Frontal cortex (tissue), 4 donors: Measurements from ENCODE around the gene TBC1D22A. TPM values are rescaled to one million over a fixed set of nuclear protein-coding genes. Genes with fewer than 3 reads are reported as not detected.

Experiments used
- DNase-seq, 2 donors: peaks; one replicate each; pipeline ENCODE4 v3.0.0; 2012; ENCODE audit warnings: low spot score in 2 of 2
- FAIRE-seq: peaks from 2 replicates; lab custom pipeline; 2012; peaks lifted over from hg19 to GRCh38; lab: Jason Lieb, UNC
- total RNA-seq: library from RNA; depleted of rRNA; stranded (reverse); fragments of >200 nt; gene quantifications from one replicate; pipeline ENCODE4 v1.2.3, GENCODE V29; 2014
- donor health status: control.
- donor health status: control.
- donor health status: control.

TBC1D22A gene
- total RNA-seq, 1 donor from 2014 or later, result 5.3 TPM

DNA sequence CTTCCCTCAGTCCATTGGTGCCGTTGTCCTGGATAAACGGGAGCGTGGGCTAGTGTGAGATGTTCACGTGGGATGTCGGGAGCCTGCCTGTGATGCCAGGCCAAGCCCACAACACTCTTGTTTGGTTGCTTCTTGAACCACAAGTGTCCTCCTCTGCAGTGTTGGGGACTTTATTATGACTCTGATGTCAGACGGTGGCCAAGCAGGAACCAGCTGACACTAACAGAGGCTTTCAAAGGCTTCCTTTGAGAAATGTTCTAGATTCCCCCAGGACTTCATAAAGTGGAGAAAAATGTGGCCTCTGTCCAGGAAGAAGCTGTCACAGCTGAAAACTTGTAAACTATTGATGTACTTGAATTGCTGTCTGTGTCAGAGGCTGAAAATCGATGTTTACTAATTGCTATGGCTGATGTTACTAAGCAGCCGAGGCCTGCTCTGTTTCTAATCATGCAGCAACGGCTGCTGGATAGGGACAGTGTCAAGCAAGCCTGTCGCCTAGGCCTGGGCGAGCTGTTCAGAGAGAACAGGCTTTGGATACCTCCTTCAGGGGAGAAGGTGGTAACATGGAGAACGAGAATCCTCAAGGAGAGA is 131.7 kb downstream of the TBC1D22A start:
- no peak for FAIRE-seq
- peak in 1 of 2 donors; percentile 67 for DNase-seq

DNA sequence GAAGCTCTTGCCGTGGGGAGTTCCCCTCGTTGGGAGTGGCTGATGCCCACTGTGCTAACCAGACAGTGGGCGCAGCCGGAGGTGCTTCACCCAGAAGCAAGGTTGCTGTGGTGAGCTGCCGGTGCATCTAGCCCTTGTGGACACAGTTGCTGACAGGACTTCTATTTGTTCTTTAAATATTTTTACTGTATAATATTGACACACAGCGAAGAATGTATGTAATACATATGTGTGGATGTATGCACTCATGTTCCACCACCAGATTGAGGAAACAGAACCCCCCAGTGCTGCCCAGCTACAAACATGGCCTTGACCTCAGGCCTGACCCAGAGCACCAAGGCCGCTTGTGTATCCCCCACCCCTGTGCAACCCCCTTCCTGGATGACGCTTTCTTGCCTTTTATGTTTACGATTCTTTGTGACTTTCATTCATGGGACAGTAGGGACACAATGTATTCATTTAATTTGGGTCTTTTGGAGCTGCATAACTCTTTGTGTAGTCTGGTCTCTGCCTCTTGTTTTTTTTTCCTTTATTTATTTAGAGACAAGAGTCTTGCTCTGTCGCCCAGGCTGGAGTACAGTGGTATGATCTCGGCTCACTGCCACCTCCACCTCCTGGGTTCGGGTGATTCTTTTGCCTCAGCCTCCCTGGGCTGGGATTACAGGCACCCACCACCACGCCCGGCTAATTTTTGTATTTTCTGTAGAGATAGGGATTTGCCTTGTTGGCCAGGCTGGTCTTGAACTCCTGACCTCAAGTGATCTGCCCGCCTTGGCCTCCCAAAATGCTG is 132.6 kb downstream of the TBC1D22A start:
- FAIRE-seq (no peak), DNase-seq (no peak)

DNA sequence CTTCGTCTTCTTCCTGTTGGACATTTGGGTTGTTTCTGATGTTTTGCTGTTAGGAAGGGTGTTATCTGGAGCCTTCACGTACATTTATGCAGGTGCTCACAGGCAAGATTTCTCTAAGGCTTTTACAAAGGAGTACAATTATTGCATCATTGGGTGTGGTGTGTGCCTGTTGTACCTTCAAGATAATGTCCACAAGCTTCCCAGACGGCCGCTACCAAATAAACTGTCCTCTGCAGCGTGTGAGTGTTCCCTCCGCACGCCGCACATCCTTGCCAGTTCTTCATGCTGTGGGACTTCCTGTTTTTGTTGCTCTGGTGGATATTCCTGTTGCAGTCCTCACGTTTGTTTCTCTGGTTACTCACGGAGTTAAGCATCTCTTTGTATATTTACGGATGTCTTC is 133.3 kb downstream of the TBC1D22A start:
- FAIRE-seq (no peak), DNase-seq (no peak)

DNA sequence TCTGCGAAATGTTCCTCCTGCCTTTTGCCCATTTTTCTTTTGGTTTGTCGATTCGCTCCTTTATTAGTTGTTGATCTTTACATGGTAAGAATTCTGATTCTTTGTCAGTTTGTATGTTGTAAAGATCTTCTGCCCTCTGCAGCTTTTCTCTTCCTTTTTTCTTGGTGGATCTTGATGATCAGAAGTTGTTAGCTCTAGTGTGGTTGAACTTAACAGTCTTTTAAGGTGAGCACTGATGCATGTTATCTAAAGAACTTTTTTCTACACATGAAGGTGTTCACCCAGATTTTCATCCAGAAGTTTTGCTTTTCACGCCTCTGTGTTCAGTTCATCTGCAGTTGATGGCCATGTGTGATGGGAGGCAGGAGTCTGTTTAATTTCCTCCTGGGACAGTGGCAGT is 133.7 kb downstream of the TBC1D22A start:
- DNase-seq (no peak), FAIRE-seq (no peak)

DNA sequence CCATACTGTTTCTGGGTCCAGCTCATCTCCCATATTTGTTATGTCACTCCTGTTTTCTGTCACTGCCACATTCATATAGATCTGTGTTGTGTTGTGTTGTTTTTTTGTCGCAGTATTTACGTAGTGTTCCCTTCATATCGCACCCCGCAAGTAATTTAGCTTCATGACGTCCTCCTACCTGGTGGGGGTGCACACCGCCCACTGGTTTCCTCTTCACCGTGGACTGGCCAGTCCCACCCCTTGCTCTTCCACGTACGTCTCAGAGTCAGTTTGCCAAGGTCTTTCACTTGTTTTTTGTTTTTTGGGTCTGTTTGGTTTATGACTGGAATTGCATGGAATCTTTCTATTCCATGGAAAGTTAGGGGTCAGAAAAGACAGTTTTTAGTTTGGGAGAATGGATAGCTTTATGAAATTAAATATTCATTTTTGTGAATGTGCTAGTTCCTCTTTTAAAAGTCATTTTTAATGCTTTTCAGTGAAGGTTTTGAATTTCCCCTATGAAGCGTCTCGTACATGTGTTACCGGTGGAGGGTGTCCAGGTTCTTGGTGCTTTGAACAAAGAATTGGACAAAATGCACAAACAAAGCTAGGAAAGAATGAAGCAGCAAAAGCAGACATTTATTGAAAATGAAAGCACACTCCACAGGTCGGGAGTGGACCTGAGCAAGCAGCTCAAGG is 134.3 kb downstream of the TBC1D22A start:
- FAIRE-seq (no peak), DNase-seq (no peak)

DNA sequence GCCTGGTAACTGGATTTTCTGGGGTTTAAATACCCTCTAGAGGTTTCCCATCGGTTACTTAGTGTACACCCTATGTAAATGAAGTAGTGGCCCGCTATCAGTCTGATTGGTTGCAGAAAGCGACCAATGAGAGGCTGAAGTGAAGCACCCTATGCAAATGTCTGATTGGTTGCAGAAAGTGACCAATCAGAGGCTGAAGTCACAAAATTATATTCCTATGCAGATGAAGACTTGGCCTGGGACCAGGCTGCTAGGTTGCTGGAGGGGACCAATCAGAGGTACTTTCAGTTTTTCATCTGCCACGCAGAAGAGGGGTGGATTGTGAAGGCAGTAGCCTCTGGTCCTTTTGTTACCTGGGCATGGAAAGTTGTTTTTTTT is 134.8 kb downstream of the TBC1D22A start:
- FAIRE-seq, result no peak
- no peak for DNase-seq

DNA sequence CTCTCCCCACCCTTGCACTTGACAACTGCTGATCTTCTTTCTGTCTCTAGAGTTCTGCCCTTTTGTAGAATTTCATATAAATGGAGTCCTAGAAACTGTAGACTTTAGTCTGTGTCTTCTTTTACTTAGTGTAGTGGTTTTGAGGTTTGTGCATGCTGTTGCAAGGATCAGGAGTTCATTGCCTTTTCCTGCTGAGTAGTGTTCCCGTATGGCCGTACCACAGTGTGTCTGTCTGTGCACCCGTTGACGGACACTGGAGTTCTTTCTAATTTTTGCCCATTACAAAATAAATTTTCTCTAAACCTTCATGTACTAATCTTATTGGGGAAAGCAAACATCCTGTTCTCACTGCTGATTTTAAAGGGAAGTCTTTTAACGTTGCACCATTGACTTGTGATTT is 138.1 kb downstream of the TBC1D22A start:
- no peak for DNase-seq
- FAIRE-seq, result no peak

DNA sequence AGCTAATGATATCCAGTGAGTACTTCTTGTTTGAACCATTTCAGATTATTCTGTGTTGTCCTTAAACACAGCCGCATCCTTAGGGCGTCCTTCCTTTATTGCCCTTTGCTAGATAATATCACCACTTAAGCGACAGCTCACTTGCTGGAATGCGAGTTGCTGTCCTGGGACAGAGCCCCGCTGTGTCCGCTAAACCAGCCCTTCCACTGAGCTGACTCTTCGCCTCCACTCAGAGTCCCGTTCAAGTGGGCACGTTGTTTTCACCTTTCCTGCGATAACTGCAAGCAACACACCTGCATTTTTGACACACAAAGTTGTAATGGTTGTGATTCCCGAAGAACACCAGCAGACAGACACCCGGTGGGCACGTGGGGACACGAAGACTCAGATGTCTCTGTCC is 140.0 kb downstream of the TBC1D22A start:
- FAIRE-seq (no peak), DNase-seq (no peak)

DNA sequence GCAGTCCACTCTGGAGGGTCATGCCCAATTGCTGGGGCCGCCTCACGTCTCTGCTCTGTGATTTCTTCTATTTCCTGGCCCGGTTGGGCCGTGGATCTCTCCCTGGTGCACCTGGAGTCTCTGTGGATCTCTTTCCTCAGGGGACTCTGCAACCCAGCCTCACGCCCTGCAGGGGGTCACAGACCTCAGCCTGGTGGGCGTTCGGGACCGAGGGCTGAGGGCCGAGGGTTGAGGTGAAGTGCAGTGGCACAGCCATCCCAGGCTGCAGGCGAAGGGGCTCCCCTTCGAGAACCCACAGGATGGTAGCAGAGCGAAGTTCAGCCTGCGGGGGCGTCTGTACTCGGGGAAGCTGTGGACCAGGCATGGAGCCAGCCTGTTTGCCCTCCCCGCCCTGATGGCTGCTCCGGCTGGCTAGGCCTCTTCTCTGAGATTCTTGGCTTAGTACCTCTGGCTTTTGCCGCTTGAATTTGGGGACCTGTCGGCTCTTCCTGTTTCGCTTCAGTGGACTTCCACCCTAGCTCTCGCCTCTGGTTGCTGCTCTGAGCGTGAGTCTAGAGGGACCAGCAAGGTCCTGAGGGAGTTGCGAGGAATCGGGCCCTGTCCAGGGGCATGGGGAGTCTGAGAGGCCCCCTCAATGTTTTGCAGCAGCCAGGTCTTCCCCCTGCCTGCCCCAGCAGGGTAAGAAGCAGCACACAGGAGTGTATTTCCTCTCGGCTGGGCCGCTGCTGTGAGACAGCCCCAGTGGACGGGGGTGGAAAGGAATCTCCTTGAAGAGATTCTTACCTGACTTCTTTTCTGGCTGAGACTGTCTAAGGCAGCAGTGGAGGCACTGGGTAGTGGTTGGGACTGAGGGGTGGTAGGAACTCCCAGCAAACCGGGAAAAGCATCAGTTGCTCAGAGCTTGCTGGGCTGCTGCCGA is 140.8 kb downstream of the TBC1D22A start:
- FAIRE-seq (no peak), DNase-seq (no peak)

DNA sequence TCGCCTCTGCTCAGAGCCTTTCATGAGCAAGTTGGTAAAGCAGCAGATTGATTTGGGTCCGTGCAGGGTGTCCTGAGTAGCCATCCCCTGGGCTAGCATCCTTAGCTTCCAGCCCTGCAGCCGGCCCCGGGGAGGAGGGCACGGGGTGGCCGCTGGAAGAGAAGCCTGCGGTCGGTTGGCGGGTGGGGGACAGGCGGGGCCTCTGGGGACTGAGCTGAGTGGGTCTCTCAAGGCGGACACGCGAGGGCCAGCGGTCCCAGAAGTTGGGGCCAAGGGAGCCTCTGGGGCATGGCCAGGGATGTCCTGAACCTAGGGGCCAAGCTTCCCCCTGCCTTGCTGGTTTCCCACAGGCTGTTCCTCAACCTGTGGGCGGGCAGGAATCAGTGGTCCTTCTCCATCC is 143.0 kb downstream of the TBC1D22A start:
- DNase-seq, result no peak
- FAIRE-seq, result no peak

DNA sequence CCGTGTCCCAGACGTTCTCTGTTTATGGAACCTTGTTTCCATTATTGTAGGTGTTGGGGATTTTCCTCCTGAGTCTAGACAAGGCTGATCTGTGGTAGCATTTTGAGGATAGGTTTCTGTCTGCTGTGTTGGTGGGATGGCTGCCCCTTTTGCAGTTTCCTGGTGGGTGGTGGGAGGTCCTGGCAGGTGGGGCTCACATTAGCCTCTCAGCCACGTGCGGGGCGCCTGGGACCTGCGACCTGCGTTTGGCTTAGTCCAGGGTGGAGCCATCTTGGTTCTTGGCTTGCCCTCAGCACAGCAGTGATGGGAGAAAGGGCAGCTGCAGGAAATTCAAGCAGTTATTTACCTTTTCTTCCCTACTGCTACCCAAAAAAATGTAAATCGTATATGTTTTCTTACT is 143.4 kb downstream of the TBC1D22A start:
- FAIRE-seq, result no peak
- no peak for DNase-seq

DNA sequence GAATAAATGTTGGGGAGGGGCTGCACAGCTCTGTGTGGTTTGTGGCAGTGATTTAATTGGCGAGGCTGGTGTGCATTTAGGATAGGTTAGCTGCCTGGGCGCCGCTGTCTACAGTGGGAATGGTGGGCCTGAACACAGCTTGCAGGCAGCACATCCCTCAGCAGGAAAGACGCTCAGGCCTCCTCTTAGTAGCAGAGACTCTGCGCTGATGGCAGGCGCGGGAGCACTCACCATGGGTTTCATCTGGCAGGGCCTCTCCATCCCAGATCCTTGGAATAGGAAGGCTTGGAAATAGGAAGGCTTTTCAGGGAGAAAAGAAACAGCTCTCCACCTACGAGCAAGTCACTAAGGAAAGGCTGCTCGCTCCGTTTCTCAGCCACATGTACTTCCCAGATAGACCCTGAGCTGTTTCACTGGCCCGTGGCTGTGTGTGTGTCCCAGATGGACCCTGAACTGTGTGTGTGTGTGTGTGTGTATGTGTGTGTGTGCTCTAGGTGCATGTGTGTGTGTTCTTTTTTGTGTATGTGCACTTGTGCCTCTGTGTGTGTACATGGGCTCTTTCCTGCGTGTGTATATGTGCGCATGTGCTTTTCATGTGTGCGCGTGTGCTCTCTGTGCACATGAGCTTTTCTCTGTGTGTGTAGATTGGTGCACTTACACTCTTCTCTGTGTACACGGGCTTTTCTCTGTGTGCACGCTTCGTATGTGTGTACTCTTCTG is 144.0 kb downstream of the TBC1D22A start:
- DNase-seq (no peak), FAIRE-seq (no peak)

DNA sequence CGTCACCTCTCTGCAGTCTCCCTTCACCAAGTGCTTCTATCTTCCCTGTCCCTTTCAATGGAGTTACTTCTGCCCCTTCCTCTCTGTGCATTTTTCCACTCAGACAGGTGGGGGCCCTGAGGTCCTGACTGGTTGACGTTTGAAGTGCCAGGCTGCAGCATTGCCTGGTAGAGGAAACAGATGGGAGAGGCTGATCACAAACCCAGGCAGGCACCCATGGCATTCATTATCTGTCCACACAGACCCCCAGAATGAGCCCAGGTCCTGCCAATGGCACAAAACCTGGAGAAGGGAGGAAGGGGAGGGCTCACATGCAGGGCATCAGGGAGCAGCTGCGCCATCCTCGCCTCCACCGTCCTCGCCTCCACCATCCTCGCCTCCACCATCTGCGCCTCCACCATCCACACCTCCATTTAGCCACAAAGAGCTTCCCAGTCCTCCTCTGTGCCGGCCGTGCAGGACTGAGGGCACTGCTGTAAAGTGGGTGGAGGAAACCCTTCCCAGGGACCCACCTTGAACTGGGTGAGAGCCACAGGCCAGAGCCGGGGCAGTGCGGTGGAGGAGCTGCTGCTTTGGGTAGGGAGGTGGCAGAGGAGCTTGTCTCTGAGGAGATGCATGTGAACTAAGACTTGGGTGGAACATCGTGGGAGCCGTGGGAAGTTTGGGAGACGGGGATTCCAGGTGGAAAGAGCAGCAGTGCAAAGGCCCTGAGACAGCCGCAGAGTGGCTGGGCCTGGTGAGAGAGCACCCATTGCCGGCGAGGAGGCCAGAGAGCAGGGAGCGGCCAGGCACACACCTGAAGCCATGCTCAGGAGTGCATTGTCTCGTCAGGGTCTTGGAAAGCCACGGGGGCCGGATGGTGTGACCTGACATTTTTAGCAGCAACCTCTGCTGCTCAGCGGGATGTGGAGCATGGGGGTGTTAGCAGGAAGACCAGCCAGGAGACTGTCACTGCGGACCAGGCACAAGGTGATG is 145.1 kb downstream of the TBC1D22A start:
- no peak for DNase-seq
- FAIRE-seq, result no peak

DNA sequence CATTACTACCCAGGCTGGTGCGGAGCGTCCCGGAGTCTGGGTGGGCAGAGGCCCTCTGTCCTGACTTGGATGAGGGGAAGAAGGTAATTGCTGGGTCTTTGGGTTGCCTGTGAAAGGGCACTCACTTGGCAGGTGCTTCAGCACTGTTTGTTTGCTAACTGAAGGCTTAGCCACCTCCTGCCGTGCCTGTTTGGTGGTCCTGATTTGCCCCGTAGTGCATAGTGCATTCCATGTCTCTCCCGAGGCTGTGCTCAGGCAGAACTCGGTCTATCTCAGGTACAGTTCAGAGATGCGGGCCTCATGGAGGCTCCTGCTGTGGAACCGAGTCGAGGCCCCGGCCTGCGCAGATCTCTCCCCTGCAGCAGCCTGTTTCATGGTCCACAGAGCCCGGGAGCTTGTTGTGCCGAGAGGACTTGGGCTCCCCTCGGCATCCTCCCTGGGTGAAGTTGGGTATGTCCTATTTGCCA is 146.2 kb downstream of the TBC1D22A start:
- DNase-seq (no peak), FAIRE-seq (no peak)

DNA sequence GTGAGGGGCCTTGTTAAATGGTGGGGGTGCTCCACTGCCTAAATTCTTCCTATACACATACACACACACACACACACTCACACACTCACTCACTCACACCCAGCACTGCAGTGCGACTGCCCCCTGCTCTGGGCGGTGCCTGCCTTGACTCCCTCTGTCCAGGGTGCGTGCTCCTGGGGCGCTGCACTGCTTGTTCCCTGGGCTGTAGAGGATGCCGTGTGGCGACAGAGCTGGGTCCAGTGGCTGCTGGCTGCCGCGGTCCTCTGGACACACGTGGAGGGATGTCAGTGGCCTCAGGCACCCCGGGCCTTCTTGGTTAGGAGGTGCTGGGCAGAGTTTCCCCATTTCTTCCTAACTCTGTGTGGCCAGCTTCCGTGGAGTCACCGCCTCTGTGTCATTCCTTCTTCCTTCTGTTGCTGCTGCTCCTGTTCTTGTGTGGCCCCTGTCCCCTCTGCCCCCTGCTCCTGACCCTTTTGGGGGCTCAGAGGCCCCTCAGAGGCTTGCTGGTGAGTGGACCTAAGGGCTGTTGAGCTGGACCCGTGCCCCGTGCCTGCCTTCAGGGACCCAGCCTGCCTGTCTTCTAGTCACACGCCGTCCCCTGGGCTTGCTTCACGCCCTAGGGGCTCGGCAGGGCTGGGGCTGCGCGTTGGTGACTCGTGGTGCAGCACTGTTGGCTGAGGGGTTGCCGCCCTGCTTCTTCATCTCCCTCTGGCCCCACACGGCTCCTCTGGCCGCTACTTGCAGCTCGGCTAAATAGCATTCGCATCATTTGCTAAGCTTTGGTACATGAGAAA is 147.0 kb downstream of the TBC1D22A start:
- FAIRE-seq (no peak), DNase-seq (no peak)

DNA sequence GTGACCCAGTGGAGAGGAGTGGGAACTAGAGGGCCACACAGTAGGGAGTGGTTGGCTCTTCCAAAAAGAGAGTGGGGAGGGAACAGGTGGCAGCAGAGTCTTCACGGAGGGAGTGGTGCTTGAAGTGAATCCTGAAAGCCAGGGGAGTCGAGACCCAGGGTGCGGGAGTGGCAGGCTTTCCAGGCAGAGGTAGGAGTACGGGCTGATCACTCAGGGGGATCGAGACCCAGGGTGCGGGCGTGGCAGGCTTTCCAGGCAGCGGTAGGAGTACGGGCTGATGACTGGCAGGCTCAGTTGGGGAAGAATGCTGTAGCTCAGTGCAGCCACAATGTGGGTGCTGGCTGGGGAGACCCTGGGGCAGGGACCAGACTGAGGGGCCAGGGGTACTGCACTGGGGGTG is 148.2 kb downstream of the TBC1D22A start:
- DNase-seq (no peak), FAIRE-seq (no peak)

DNA sequence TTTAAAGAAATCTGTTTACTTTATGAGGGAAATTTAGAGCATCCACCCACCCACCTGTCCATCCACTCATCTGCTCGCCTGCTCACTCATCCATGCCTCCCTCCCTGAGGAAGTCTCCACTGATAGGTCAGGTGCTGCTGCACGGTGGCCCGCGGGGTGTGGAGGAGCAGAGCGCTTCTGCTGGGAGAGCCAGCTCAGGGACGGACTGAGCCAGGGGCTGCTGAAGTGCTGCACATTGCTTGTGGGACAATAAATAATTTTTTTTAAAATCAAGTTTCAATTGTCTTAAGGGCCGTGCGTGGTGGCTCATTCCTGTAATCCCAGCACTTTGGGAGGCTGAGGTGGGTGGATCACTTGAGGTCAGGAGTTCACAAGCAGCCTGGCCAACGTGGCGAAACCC is 148.9 kb downstream of the TBC1D22A start:
- DNase-seq, result no peak
- no peak for FAIRE-seq

DNA sequence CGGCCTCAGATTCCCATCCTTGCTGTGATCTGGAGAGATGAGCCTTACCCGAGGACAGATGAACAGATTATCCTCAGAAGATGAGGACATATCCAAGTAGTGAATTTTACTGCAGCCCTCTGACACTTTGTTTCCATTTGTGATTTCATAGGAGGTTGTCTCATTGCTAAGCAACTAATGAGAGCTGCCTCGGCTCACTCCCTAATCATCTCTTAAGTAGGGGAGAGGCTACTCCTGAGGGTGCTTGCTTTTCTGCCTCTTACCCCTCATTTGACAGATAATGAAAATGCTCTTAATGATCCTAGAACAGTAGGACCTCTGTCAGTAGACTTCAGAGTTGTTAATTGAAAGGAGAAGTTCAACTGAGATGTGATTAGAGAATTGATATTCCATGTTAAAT is 150.9 kb downstream of the TBC1D22A start:
- DNase-seq (no peak), FAIRE-seq (no peak)
